Stimulated activated CD4-positive, alpha-beta T cell treated with anti-CD3 and anti-CD28 coated beads, TNF-alpha, amount 100 ng/mL, for 1 hour (primary cell): ENCODE measurements around the gene CHSY3.

Experiments
- DNase-seq, 3 donors: peaks; one replicate each; pipeline ENCODE4 v3.0.0-alpha.2; 2020; ENCODE audit warnings: low read depth in 3 of 3, low spot score in 1 of 3

CHSY3 gene

DNA sequence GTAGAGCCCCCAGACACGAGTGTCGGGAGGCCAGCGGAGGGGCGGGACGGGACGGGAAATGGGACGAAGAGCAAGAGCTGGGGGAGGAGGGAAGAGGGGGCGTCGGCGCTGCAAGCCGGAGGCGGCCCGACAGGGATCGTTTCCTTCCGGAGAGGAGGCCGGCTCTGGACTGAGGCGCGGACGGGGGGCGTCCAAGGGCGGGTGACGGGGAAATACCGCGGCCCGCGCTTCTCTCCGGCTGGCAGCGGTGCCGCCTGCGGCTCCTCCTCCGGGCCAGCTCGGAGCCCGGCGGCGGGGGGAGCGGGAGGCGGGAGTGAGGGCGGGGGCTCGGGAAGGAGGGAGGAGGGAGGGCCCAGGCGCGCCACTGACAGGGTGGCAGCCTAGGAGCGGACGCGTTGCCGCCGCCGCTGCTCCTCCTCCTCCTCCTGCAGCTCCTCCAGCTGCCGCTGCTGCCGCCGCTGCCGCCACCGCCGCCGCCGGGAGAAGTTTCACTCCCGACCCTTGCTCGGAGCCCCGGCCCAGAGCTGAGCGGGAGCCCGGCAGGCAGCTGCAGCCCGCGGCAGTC lies at the start of gene CHSY3:
Gene CHSY3 (plus strand): TSS at position 364 of the 565 bp plus-strand sequence.
- no peak for DNase-seq

DNA sequence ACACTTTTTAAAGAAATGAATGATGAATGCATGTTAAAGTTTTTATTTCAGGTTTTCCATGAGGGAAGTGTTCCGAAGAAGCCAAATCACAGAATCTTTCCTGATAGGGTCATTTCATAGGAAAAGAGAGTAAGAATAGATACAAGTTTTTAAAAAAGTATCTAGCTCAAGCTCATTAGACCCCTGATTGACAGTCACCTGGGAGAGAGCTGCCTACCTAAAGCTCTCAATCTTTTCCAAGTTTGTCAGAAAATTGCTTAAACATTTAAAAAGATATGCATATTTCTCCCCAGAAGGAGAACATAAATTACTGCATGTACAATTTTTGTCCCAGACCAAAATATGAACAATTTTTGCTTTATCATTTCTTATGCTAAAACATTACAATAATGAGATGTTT lies 47.9 kb upstream of the CHSY3 start:
- DNase-seq, result no peak

DNA sequence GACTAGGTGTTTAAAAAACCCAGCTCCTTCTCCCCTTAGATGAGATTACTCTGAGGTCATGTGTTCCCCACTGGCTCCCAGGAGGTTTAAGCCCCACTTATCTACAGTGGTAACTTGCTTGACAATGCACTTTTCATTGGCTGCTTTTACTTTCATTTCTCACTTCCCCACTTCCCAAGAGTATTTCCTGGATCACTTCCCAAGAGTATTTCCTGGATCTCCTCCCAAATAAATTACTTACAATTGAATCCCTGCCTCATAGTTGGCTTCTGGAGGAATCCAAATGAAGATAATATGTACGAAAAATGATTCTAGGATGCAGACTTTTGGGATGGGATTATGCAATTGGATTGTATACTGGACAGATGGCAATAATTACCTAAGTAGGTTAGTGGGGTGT lies 47.1 kb upstream of the CHSY3 start:
- DNase-seq, result no peak

DNA sequence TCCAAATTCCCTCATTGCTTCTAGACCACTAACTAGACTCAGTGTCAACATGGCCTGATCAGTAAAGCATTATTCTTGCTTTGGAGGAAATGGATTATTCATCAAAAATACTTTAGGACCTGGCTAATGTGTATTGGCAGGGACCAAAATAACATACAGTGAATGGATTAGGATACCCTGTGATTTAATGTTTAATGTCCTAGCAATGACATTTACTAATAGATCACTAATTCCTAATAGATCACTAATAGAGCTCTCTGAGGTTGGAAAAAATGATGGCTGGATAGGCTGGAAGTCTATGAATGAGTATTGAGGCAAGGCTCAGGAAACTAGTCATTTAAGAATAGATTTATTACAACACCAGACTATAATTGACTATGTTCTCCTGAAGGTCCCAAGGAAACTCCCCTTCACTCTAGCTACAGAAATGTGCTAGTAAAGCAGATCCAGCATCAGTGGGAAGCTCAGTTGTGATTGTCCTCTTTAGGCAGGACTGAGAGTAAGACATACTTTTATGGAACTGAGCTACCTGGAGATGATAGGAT lies 46.1 kb upstream of the CHSY3 start:
- no peak for DNase-seq

DNA sequence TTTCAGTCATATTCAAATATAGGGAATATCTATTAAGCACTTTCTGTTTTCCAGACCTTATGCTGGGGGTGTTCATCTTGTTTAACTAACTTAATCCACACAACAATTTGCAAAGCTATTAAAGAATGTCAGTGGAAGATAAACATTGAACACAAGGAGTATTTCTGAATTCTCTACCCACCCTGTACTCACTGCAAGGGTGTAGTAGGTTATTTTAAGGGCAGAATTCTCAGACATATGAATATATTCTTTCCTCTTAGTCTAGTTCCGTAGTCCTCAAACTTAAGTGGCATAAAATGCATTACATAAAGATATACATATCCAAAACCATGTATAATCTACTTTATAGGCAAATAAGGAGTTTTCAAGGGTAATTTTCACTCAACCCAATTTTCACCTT lies 19.9 kb upstream of the CHSY3 start:
- DNase-seq, result no peak

DNA sequence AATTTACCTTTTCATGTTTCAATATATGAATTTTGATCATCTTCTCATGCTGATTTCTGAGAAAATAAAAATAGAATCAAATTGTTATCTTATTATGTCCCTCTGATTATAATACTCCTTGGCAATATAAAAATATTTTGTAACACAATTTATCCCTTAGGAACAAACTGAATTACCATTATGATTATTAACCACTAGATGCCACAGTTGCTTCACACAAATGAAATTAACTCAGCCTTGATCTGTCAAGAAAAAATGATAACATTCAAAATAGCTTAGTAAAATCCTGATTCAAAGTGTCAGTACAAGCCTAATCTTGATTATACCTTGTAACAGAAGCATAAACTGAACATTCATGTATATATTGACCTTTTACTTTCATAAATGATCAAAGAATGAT lies 4.8 kb upstream of the CHSY3 start:
- DNase-seq, result no peak

DNA sequence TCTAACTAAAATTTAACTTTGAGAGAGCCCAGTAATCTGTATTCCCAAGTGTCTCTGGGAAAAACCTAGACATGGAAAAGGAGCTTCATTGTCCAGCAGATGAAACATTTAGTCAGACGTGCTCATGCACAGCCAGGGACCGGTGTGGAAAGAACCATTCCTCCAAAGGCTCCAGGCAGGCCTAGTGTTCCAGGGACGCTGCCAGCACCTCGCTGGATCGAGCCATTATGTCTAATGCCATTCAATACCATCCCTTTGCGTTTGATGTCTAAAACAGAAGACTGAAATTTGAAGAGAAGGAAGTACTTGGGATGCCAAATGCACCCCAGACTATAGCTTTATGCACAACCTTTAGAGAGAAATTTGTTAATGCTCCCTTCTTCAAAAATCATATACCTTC lies 1.4 kb upstream of the CHSY3 start:
- no peak for DNase-seq

DNA sequence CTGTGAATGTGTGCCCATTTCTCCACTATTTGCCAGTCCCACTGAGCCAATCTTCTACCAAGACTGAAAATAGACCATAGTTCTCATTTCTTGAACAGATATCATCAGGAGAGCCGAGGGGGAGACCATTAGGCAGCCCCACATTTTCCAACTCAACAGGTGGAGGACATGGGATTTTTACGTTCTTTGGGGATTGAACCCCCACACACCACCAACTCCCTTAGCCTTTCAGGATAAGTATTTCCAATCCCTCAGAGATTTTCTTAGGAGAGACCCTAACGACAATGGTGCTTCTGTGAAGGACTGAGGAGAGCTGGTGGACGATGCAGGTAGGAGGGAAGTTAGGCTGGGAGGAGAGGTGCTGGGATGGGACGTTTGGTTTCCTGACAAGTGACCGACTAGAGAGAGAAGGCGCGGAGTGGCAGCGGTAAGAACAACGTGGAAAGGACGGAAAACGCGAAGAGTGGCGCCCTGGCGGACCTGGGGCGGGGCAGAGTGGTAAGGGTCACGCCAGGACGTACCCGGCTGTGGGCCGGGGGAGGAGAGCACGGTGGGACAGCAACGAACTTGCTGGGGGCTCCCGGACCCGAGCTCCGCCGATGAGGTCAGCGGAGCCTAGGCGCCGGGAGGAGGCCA lies 681 bp upstream of the CHSY3 start:
- DNase-seq, result no peak

DNA sequence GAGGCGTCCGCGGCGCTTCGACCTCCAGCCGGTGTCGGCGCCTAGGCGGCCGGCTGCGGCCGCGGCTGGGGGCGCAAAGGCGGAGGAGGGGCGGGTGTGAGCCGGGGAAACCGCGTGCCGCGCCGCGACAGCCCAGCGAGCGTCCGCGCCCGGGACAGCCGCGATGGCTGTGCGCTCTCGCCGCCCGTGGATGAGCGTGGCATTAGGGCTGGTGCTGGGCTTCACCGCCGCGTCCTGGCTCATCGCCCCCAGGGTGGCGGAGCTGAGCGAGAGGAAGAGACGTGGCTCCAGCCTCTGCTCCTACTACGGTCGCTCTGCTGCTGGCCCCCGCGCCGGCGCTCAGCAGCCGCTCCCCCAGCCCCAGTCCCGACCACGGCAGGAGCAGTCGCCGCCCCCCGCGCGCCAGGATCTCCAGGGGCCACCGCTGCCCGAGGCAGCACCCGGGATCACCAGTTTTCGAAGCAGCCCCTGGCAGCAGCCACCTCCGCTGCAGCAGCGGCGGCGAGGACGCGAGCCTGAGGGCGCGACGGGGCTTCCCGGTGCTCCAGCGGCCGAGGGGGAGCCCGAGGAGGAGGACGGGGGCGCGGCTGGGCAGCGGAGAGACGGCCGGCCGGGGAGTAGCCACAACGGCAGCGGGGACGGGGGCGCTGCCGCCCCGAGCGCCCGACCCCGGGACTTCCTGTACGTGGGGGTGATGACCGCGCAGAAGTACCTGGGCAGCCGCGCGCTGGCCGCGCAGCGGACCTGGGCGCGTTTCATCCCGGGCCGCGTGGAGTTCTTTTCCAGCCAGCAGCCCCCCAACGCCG lies 605 bp downstream of the CHSY3 start:
- no peak for DNase-seq

DNA sequence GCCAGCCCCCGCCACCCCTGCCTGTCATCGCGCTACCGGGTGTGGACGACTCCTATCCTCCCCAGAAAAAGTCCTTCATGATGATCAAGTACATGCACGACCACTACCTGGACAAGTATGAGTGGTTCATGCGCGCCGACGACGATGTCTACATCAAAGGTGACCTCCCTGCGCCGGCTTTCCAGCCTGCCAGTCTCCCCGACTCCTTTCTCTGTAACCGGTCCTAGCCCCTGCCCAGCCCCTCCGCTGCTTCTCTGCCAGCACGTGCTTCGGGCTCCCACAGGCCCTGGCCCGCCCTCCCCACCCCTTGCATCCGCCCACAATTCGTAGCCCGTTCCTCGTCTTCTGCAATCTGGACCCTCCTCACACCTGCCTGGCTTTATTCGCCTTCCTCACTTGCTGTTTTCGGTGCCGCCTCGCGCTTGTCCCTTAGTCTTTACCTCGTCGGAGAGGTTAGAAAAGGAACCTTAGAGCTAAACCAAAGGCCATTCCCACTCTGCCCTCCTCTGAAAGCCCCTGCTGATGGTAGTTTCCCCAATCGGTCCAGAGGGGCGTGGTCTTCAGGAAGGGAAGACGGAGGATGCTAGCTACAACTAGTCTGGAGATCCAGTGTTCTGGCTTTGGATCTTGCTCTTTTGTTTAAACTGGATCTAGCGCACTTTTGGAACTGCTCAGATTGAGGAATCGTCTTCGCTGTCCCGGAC lies 1.4 kb downstream of the CHSY3 start:
- DNase-seq, result no peak

DNA sequence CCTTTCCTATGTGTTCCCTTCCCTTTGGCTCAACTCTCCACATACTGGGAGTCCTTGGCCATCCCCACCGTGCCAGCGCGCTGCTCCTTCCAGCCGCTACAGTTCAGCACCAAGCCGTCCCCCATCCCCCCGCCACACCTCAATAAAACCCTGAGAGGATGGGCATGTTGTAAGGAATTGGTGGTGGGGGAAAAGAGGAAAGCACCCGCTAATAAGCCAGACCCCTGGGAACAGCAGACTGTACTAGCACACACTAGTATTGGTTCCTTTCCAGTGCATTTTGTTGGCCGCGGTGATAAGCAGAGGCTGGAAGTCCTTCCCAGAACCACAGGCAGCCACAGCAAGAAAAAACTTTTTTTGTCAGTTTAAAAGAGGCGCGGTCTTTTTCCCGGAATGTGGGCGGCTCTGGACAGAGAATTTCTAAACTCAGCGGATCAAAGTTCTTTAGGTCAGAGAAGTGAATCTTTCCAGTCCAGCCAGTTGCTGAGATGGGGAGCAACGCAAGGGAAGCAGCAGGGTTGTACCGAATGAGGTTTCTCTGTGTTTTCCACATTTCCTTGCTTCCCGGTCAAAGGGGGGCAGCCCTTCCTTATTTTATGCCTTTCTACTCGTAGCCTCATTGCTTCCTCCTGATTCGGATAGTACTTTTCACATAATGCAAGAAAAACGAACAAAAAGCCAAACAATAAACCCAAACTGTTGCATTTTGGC lies 2.1 kb downstream of the CHSY3 start:
- no peak for DNase-seq

DNA sequence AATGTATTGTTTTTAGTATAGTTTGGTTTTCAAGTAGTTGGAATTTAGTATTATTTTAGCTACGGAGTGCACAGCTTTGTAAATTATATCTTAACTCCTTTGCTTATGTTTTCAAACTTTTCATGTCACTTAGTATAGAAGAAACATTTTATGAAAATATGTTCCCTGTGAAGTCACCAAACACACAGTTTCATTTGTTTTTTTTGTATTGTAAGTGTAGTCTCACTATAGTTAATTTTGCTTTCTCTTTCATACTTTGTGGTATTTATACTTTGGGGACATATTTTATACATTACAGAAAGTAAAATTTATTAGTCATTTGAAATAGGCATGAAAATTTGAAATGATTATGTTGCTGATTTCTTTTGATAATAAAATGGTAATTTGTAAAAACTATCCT lies 5.0 kb downstream of the CHSY3 start:
- no peak for DNase-seq

DNA sequence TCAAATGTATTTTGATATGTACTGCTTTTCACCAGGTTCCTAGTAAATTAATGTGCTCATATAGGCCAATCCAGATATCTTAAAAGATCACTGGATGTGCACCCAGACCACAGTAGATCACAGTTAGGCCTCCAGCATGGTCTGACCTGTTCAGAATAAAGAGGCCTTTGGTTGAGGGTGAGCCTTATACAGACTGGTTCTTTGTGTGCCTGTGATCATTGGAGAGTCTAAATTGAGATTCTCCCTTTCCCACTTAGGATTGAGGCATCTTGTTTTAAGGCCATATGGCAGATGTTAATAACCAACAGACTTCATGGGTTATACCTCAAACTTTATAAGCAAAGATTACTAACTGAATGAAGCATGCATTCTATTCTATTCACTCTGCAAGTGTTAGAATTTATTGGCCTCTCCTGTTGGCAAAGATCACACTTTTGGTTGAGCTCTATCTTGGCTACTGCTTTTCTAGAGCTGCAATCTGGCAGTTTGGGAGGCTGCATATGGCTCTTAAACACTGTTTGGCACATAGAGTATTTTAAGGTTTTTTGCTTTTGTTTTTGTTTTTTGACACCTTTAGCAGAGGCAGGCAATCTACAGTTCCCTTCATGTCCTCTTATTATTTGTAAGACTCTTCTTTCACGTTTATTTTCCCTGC lies 8.5 kb downstream of the CHSY3 start:
- DNase-seq, result no peak

DNA sequence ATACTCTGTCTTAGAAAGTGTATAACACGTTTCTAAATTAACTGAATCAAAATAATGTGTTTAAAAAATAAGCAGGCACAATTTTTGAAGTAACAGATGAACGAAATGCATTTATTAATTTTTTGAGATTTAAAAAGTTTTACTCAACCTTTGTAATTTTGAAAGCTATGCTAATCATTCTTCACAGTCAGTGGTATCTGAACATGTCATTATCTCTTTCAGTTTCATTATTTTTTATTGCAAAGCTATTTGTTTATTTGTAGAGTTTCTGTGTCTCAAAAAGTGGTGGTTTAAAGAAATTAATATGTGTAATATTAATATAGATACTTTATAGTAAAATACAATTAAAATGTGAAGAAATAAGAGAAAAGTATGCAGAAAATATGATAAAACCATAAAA lies 11.2 kb downstream of the CHSY3 start:
- DNase-seq, result no peak

DNA sequence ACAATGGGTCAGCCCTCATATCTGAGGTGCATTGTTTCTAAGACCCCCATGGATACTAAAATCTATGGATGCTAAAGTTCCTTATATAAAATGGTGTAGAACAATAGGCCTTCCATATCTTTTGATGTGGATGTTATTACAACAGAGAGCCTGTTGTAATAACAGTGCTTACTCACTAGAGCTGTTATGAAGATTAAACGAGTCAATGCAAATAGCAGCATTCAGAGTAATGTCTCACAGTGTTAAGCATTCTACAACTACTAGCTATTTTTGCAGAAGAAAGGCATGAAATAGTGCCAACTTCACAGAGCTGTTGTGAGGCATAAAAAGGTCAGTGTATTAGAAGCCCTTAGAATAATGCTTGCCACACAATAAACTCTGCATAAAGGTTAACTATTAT lies 13.0 kb downstream of the CHSY3 start:
- no peak for DNase-seq

DNA sequence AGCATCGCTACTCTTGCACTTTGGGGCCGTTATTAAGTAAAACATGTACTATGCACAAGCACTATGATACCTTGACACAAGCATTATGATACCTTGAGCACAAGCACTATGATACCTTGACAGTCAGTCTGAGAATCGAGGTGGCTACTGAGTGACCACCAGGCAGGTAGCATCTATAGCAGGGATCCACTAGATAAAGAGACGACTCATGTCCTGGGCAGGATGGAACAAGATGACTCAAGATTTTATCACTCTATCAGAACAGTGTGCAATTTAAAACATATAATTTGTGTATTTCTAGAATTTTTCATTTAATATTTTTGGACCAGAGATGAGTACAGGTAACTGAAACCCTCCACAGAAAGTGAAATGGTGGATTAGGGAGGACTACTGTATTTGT lies 16.9 kb downstream of the CHSY3 start:
- DNase-seq, result no peak

DNA sequence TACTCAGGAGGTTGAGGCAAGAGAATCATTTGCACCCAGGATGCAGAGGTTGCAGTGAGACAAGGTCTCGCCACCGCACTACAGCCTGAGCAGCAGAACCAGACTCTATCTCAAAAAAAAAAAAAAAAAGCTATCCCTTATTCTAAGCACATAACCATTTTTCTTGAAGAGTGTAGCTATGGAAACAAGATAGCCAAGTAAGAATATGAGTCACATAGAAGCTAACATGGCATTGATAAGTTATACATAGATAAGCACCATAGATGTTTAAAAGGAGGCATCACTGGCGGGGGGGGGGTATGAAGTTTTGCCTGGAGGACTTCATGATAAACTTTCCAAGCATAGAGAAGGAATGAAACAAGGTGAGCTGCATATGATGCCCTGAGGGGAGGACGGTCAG lies 26.0 kb downstream of the CHSY3 start:
- DNase-seq, result no peak

DNA sequence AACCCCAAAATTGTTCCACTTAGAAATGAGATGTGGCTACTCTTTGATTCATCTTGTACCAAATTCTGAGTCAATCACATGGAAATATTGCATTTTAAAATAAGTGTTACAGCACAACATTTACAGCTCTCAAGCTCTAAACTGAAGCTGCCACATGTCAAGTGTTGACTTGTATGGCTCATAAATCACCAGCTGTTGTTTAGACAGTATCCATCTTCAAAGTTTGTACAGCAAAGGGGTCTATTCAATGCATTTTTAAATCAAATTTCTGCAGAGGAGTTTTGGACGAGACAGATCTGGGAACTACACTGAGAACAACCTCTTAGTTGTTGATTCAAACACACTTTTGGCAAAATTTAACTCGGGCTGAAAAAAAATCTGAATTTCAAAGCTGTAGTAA lies 31.4 kb downstream of the CHSY3 start:
- no peak for DNase-seq

DNA sequence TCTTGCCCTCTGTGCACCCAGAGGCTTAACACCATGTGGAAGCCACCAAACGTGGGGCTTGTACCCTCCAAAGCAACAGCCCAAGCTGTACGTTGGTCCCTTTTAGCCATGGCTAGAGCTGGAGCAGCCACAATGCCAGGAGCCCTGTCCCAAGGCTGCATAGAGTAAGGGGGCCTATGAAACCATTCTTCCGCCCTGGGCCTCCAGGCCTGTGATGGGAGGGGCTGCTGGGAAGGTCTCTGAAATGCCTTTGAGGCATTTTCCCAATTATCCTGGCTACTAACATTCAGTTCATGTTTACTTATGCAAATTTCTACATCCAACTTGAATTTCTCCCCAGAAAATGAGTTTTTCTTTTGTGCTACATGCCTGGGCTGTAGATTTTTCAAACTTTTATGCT lies 33.8 kb downstream of the CHSY3 start:
- DNase-seq, result no peak

DNA sequence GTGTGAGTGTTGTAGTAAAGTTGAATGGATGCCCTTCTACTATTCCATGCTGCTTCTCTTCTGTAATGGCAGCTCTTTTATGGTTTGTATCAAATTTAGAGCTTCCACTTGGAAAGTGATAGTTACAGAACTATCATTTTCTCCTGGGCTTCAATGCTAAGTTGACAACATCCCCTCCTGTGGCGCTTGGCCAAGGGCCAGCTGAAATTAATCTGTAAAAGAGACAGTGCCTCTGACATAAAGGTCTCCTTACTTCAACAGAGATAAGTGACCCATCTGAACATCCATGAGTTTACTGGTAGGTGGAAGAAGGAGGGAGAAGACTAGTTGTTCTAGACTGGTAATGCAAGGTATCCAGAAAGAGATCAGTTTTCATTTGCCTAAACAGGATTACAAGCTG lies 39.7 kb downstream of the CHSY3 start:
- no peak for DNase-seq

DNA sequence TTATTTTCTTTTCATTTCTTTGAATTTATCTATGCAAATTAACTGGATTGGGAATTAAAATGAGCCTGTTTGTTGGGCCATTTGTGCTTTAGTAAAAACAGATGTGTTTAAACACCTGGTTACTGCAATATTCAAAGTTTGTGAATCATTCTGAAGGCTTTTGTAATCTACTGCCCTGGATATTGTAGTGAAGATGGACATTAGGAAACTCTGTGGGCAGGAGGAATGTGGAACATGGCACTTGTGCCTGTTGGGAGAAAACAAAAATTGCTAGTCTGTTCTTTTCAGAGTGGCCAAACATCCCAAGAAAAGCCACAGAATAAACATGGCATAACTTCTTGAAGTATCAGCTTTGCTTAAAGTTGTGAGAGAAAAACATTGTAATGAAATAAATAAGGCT lies 40.8 kb downstream of the CHSY3 start:
- DNase-seq, result no peak
